Hepatocyte (in vitro differentiated cells): Measurements from ENCODE around the gene FMO5. TPM values are rescaled to one million over a fixed set of nuclear protein-coding genes. Genes with fewer than 3 reads are reported as not detected.
"Not testable (repeated sequence)": the region's sequence is repeated elsewhere in the genome, so short reads cannot be mapped to it uniquely, and the experiment has no call there.

Experiments
- DNase-seq: peaks from one replicate; pipeline ENCODE4 v3.0.0-alpha.2; 2016; ENCODE audit warnings: low spot score
- H2AFZ ChIP-seq: fragments of 200-600 bp; sonication (generic); 2 replicates; pipeline ENCODE4 v1.6.0; 2016; ENCODE audit warnings: antibody characterized with exemption, mild to moderate bottlenecking
- H3K27ac ChIP-seq: fragments of 200-600 bp; sonication (generic); 2 replicates; pipeline ENCODE4 v1.5.1; 2016; ENCODE audit warnings: mild to moderate bottlenecking
- H3K27me3 ChIP-seq: fragments of 200-600 bp; sonication (generic); 2 replicates; pipeline ENCODE4 v1.6.1; 2016
- H3K36me3 ChIP-seq: fragments of 200-600 bp; sonication (generic); replicated peaks from 2 replicates; pipeline ENCODE4 v1.5.1; 2016; ENCODE audit warnings: low read depth; ENCODE audit not compliant: insufficient read depth
- H3K4me1 ChIP-seq: fragments of 200-600 bp; sonication (generic); 2 replicates; pipeline ENCODE4 v1.5.1; 2016; ENCODE audit warnings: mild to moderate bottlenecking, moderate library complexity; ENCODE audit not compliant: insufficient read depth
- H3K4me2 ChIP-seq: fragments of 200-600 bp; sonication (generic); 2 replicates; pipeline ENCODE4 v1.6.0; 2016
- H3K4me3 ChIP-seq: fragments of 200-600 bp; sonication (generic); 2 replicates; pipeline ENCODE4 v1.5.1; 2016; ENCODE audit warnings: mild to moderate bottlenecking
- H3K79me2 ChIP-seq: fragments of 200-600 bp; sonication (generic); 2 replicates; pipeline ENCODE4 v1.6.0; 2017; ENCODE audit warnings: mild to moderate bottlenecking
- H3K9me2 ChIP-seq: fragments of 200-600 bp; sonication (generic); replicated peaks from 2 replicates; pipeline ENCODE4 v1.6.0; 2017; ENCODE audit warnings: mild to moderate bottlenecking; ENCODE audit not compliant: insufficient read depth
- H3K9me3 ChIP-seq: fragments of 200-600 bp; sonication (generic); 2 replicates; pipeline ENCODE4 v1.5.1; 2016; ENCODE audit warnings: low read depth, mild to moderate bottlenecking
- H4K20me1 ChIP-seq: fragments of 200-600 bp; sonication (generic); 2 replicates; pipeline ENCODE4 v1.6.0; 2016; ENCODE audit warnings: mild to moderate bottlenecking; ENCODE audit not compliant: insufficient read depth, poor library complexity, severe bottlenecking
- CTCF ChIP-seq: fragments of 200-600 bp; sonication (generic); IDR thresholded peaks from 2 replicates; pipeline ENCODE4 v1.5.1; 2016; ENCODE audit warnings: antibody characterized with exemption, mild to moderate bottlenecking; ENCODE audit not compliant: poor library complexity
- EZH2 ChIP-seq: fragments of 200-600 bp; sonication (generic); IDR thresholded peaks from 2 replicates; pipeline ENCODE4 v1.6.1; 2016; ENCODE audit warnings: antibody characterized with exemption, mild to moderate bottlenecking, borderline replicate concordance
- EZH2phosphoT487 ChIP-seq: fragments of 200-600 bp; sonication (generic); IDR thresholded peaks from one replicate; pipeline ENCODE4 v1.6.1; 2018; ENCODE audit warnings: antibody characterized with exemption, mild to moderate bottlenecking, low read depth, moderate library complexity; ENCODE audit not compliant: unreplicated experiment, severe bottlenecking
- WGBS: methylation state at CpG from one replicate; pipeline ENCODE4 v1.1.6; 2016; ENCODE audit warnings: low lambda C conversion rate; ENCODE audit errors: missing lambda C conversion rate; 5-methylcytosine and 5-hydroxymethylcytosine counted together
- polyA plus RNA-seq: library from polyadenylated mRNA; unstranded; fragments of >200 nt; fragmentation: Nextera tagmentation; extraction: Ambion mirVana; gene quantifications from 2 replicates; pipeline ENCODE4 v1.2.1, GENCODE V29; 2016
- total RNA-seq: library from RNA; depleted of rRNA; stranded (reverse); fragments of >200 nt; gene quantifications from 2 replicates; pipeline ENCODE4 v1.2.3, GENCODE V29; 2014

Gene FMO5
- total and polyA plus RNA-seq, 2 experiments from 2014 or later: 44.6 to 48.6 TPM

- H3K9me2 ChIP-seq: no peaks in the 10 kb centered on the region
- H3K27ac ChIP-seq: no peak overlapping the region
- TF ChIP-seq EZH2phosphoT487: no peak
- no peak for TF ChIP-seq EZH2
- TF ChIP-seq CTCF: no peak
- no peaks in the 10 kb centered on the region for H3K27me3 ChIP-seq
- no peaks in the 10 kb centered on the region for H4K20me1 ChIP-seq
- H3K4me1 ChIP-seq: no peaks in the 10 kb centered on the region
- 94% methylated on average over 3 of the region's 3 CpGs for WGBS
- H3K79me2 ChIP-seq: no peaks in the 10 kb centered on the region
- H3K9me3 ChIP-seq: no peaks in the 10 kb centered on the region
- H3K36me3 ChIP-seq: peaks cover 7% of the 10 kb centered on the region
- H3K4me3 ChIP-seq: no peak overlapping the region
- H2AFZ ChIP-seq: no peak overlapping the region
- no peak overlapping the region for H3K4me2 ChIP-seq
- DNase-seq: no peak
Observed at GRCh38 chr1:147204080-147204479, 21.1 kb downstream of the FMO5 start.

GRCh38 chr1:147202576-147202975 lies 22.6 kb downstream of the FMO5 start:
- Histone ChIP-seq H4K20me1 (no peaks in the 10 kb centered on the region), H3K79me2 (no peaks in the 10 kb centered on the region), H3K9me2 (no peaks in the 10 kb centered on the region), H3K27me3 (no peaks in the 10 kb centered on the region), H3K4me3 (no peak overlapping the region), H3K4me1 (no peaks in the 10 kb centered on the region), H3K9me3 (no peaks in the 10 kb centered on the region), H3K27ac (no peak overlapping the region), H3K4me2 (no peak overlapping the region), H2AFZ (no peak overlapping the region), H3K36me3 (peaks cover 7% of the 10 kb centered on the region)
- TF ChIP-seq EZH2phosphoT487: no peak
- TF ChIP-seq EZH2: no peak
- TF ChIP-seq CTCF: no peak
- 83% methylated on average over 2 of the region's 2 CpGs for WGBS
- DNase-seq: no peak

- peaks cover 7% of the 10 kb centered on the region for H3K36me3 ChIP-seq
- no peaks in the 10 kb centered on the region for H3K79me2 ChIP-seq
- no peak overlapping the region for H3K4me2 ChIP-seq
- H3K9me3 ChIP-seq: no peaks in the 10 kb centered on the region
- no peak overlapping the region for H3K4me3 ChIP-seq
- 100% methylated on average over 1 of the region's 1 CpG for WGBS
- H3K4me1 ChIP-seq: no peaks in the 10 kb centered on the region
- no peaks in the 10 kb centered on the region for H3K9me2 ChIP-seq
- DNase-seq: no peak
- H2AFZ ChIP-seq: no peak overlapping the region
- TF ChIP-seq CTCF: no peak
- no peak for TF ChIP-seq EZH2phosphoT487
- TF ChIP-seq EZH2: no peak
- H4K20me1 ChIP-seq: no peaks in the 10 kb centered on the region
- H3K27me3 ChIP-seq: no peaks in the 10 kb centered on the region
- no peak overlapping the region for H3K27ac ChIP-seq
Observed at GRCh38 chr1:147201786-147202185, 23.4 kb downstream of the FMO5 start.

GRCh38 chr1:147201276-147201675 lies 23.9 kb downstream of the FMO5 start:
- H3K4me1 ChIP-seq: no peaks in the 10 kb centered on the region
- peaks cover 7% of the 10 kb centered on the region for H3K36me3 ChIP-seq
- H3K4me2 ChIP-seq: no peak overlapping the region
- no peaks in the 10 kb centered on the region for H3K27me3 ChIP-seq
- no peak overlapping the region for H2AFZ ChIP-seq
- H3K79me2 ChIP-seq: no peaks in the 10 kb centered on the region
- no peaks in the 10 kb centered on the region for H3K9me2 ChIP-seq
- DNase-seq: no peak
- no peaks in the 10 kb centered on the region for H3K9me3 ChIP-seq
- TF ChIP-seq EZH2phosphoT487 (no peak), CTCF (no peak), EZH2 (no peak)
- WGBS: 88% methylated on average over 4 of the region's 4 CpGs
- no peaks in the 10 kb centered on the region for H4K20me1 ChIP-seq
- H3K4me3 ChIP-seq: no peak overlapping the region
- H3K27ac ChIP-seq: no peak overlapping the region

GRCh38 chr1:147197324-147197723 lies 27.8 kb downstream of the FMO5 start:
- not testable (repeated sequence) for H3K4me2 ChIP-seq, H3K27me3 ChIP-seq, H3K36me3 ChIP-seq, H3K4me3 ChIP-seq, H4K20me1 ChIP-seq, H3K9me2 ChIP-seq, DNase-seq, H3K4me1 ChIP-seq, H3K9me3 ChIP-seq, H3K27ac ChIP-seq, H2AFZ ChIP-seq, H3K79me2 ChIP-seq
- 90% methylated on average over 3 of the region's 3 CpGs for WGBS
